RWPE2 (cell line): ENCODE data around the gene MROH7.

Experiments
- ATAC-seq: fragments of 200-7000 bp; cut with Tn5 transposase; 3 replicates; pipeline ENCODE4 v1.9.1; 2021; ENCODE audit warnings: low read depth
- DNase-seq: peaks from one replicate; pipeline ENCODE4 v3.0.0-alpha.2; 2020; ENCODE audit warnings: low spot score
- H3K27ac ChIP-seq: fragments of 450-650 bp; 2 replicates; pipeline ENCODE4 v1.5.1; 2017; ENCODE audit warnings: mild to moderate bottlenecking; ENCODE audit not compliant: poor library complexity, severe bottlenecking
- H3K27me3 ChIP-seq: fragments of 250-450 bp; sonication (Bioruptor Pico); 2 replicates; pipeline ENCODE4 v1.5.1; 2021; ENCODE audit warnings: mild to moderate bottlenecking, moderate library complexity; ENCODE audit not compliant: insufficient read depth, poor library complexity, severe bottlenecking
- H3K36me3 ChIP-seq: fragments of 250-450 bp; sonication (Bioruptor Pico); 2 replicates; pipeline ENCODE4 v1.5.1; 2020; ENCODE audit warnings: low read depth, mild to moderate bottlenecking, moderate library complexity
- H3K4me1 ChIP-seq: fragments of 250-450 bp; sonication (Bioruptor Pico); 2 replicates; pipeline ENCODE4 v1.5.1; 2021; ENCODE audit warnings: mild to moderate bottlenecking, moderate library complexity; ENCODE audit not compliant: insufficient read depth, poor library complexity, severe bottlenecking
- H3K4me3 ChIP-seq: fragments of 250-450 bp; sonication (Bioruptor Pico); 2 replicates; pipeline ENCODE4 v1.5.1; 2021; ENCODE audit warnings: mild to moderate bottlenecking, moderate library complexity; ENCODE audit not compliant: severe bottlenecking
- H3K9me3 ChIP-seq: fragments of 250-450 bp; sonication (Bioruptor Pico); 2 replicates; pipeline ENCODE4 v1.5.1; 2021; ENCODE audit warnings: mild to moderate bottlenecking, moderate library complexity; ENCODE audit not compliant: severe bottlenecking
- CTCF ChIP-seq: fragments of 450-650 bp; IDR thresholded peaks from one replicate; pipeline ENCODE4 v1.5.1; 2017; ENCODE audit warnings: mild to moderate bottlenecking, moderate library complexity; ENCODE audit not compliant: poor library complexity, severe bottlenecking

The MROH7 gene

DNA sequence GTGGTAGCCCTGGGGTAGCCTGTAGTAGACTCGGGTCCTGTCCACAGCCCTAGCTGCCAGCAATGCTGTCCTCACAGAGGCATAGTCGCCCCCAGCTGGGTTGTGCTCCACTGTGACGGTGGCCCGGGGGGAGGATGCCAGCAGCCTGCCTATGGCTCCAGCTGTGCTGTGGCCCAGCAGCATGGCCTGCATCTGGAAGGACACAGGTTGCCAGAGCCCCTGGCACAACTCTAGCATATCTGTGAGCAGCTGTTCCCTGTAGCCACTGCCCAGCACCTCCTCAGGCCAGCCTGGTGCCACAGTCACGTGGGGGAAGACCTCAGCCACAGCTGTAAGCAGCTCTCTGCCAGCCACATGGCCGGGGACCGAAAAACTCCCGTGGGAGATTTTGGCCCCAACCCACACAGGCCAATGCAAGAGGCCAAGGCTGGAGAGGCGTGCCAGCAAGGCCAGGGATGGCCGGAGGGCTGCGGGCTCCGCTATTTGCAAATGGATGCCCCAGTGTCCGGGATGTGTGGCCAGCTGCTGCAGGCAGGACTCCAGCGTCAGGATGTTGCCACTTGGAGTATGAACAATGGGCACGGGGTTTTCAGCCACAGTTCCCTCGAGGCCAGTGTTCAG is 32.2 kb upstream of the MROH7 start:
- TF ChIP-seq CTCF: no peak

DNA sequence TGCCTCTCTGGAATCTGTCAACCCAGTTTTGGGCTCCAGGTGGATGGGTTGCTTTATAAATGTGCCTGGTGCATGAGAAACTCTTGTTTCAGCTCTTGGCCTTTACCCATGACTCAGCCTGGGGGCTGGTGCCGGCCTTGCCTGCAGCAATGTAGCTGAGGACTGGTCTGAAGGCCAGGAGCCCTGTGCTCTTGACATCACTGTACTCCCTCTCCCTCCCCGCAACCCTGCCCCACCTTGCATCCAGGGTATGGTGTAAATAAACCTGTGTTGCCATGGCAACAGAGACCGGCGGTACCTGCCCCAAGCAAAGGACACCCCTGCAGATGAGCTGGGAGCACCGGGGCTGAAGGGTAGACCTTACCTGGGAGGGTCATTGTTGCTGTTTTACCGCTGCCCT is 31.5 kb upstream of the MROH7 start:
- no peak for TF ChIP-seq CTCF
- no peak overlapping the region for H3K27ac ChIP-seq

More for the DNA sequence above, 32.2 kb upstream of the MROH7 start:
- Histone ChIP-seq H3K4me3 (no peak overlapping the region), H3K36me3 (no peaks in the 10 kb centered on the region), H3K27ac (no peak overlapping the region), H3K27me3 (no peaks in the 10 kb centered on the region), H3K9me3 (no peaks in the 10 kb centered on the region), H3K4me1 (no peaks in the 10 kb centered on the region)
- ATAC-seq (no peak), DNase-seq (no peak)

GRCh38 chr1:54610601-54611580 is 30.7 kb upstream of the MROH7 start:
- H3K9me3 ChIP-seq: no peaks in the 10 kb centered on the region
- H3K4me1 ChIP-seq: no peaks in the 10 kb centered on the region
- ATAC-seq (no peak), DNase-seq (no peak)
- no peak overlapping the region for H3K27ac ChIP-seq
- TF ChIP-seq CTCF: no peak
- no peaks in the 10 kb centered on the region for H3K36me3 ChIP-seq
- H3K4me3 ChIP-seq: no peak overlapping the region
- no peaks in the 10 kb centered on the region for H3K27me3 ChIP-seq

More for the DNA sequence above, 31.5 kb upstream of the MROH7 start:
- Histone ChIP-seq H3K36me3 (no peaks in the 10 kb centered on the region), H3K4me3 (no peak overlapping the region), H3K27me3 (no peaks in the 10 kb centered on the region), H3K4me1 (no peaks in the 10 kb centered on the region), H3K9me3 (no peaks in the 10 kb centered on the region)
- ATAC-seq: no peak
- DNase-seq: no peak

DNA sequence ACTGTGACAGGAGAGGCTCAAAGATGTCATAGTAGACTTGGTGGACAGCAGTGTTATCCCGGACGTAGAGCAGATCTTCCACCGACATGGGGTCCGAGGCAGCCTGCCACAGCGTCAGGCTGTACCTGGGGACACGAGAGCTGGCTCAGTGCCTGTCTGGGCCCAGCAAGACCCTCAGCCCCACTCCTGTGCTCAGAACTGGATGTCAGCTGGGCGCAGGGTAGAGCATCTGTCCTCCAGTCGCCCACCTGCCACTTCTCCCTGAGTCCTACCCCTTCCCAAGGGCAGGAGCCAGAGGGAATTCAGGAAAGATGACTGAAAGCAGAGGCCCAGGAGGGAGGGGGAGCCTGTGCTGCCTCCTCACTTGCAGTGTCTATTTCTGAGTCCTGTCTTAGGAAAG is 30.0 kb upstream of the MROH7 start:
- ATAC-seq (no peak), DNase-seq (no peak)
- H3K27ac ChIP-seq: no peak overlapping the region
- TF ChIP-seq CTCF: no peak
- H3K9me3 ChIP-seq: no peaks in the 10 kb centered on the region
- H3K27me3 ChIP-seq: no peaks in the 10 kb centered on the region
- no peaks in the 10 kb centered on the region for H3K4me1 ChIP-seq
- no peaks in the 10 kb centered on the region for H3K36me3 ChIP-seq
- H3K4me3 ChIP-seq: no peak overlapping the region
